Kidney epithelial cell (primary cell): ENCODE measurements around the gene RAB3IL1. TPM values are rescaled to one million over a fixed set of nuclear protein-coding genes. Genes with fewer than 3 reads are reported as not detected.
A peak's percentile ranks its signal among the peaks of the same experiment; 100 is the strongest.

Source experiments
- DNase-seq: peaks from one replicate; pipeline ENCODE4 v3.0.0-alpha.2; 2010; ENCODE audit warnings: low read depth
- H3K27me3 ChIP-seq: 2 replicates; pipeline ENCODE4 v1.6.0; 2011; ENCODE audit warnings: low read length; ENCODE audit not compliant: control insufficient read depth, insufficient read depth
- H3K36me3 ChIP-seq: 2 replicates; pipeline ENCODE4 v1.5.1; 2011; ENCODE audit warnings: low read length; ENCODE audit not compliant: control insufficient read depth, insufficient read depth
- H3K4me3 ChIP-seq: 2 replicates; pipeline ENCODE4 v1.5.1; 2011; ENCODE audit warnings: low read depth, mild to moderate bottlenecking, control low read depth, low read length
- total RNA-seq: library from RNA; depleted of rRNA; stranded (reverse); fragments of >200 nt; gene quantifications from 2 replicates; pipeline ENCODE4 v1.2.3, GENCODE V29; 2015
- TF ChIP-seq, protein P1 (sequence below): IDR thresholded peaks from 2 replicates; pipeline ENCODE4 v1.5.1; 2011; ENCODE audit warnings: mild to moderate bottlenecking, moderate library complexity, low read length, control low read depth, inconsistent platforms; ENCODE audit not compliant: insufficient read depth, poor library complexity, severe bottlenecking

Gene RAB3IL1
- total RNA-seq, 1 donor from 2014 or later: 5.2 TPM

DNA sequence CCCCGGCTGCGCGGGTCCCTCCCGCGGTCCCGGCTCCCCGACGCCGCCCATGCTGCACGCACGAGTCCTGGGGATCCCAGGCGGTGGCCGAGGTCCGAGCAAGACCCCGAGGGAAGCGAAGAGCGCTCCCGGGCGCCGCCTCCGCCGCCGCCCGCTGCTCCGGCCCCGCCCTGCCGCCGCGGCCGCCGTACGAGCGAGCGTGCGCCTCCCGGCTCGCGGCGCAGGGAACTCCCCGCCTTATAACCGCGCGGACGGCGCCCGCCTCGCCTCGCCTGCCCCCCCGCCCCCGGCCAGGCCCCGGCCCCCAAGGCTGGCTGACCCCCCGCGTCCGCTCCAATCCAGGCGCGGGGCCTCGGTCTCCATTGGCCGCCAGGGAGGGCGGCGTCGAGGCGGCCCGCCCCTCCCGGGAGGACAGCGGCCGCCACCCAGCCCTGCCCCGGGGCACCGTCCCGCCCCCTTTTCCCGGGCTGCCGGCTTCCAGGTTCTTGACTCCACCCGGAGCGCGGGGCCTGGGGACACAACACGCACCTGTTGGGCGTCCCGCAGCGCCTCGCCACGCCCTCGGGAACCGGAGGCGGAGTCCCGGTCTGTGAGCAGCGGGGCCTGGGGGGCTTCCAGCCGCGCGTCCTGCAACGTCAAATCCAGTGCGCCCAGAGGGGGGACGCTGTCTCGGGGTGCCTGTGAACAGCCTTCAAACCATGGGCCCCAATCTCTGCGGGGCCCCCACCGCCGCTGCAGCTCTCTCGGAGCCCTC lies 25.9 kb downstream of the RAB3IL1 start, which contains the start of gene FADS3:
Gene FADS3, minus strand, starts transcription at position 215 of the 754 bp plus-strand sequence. Its CDS starts 164 bp downstream, at position 51.
- no peaks in the 10 kb centered on the region for H3K27me3 ChIP-seq

DNA sequence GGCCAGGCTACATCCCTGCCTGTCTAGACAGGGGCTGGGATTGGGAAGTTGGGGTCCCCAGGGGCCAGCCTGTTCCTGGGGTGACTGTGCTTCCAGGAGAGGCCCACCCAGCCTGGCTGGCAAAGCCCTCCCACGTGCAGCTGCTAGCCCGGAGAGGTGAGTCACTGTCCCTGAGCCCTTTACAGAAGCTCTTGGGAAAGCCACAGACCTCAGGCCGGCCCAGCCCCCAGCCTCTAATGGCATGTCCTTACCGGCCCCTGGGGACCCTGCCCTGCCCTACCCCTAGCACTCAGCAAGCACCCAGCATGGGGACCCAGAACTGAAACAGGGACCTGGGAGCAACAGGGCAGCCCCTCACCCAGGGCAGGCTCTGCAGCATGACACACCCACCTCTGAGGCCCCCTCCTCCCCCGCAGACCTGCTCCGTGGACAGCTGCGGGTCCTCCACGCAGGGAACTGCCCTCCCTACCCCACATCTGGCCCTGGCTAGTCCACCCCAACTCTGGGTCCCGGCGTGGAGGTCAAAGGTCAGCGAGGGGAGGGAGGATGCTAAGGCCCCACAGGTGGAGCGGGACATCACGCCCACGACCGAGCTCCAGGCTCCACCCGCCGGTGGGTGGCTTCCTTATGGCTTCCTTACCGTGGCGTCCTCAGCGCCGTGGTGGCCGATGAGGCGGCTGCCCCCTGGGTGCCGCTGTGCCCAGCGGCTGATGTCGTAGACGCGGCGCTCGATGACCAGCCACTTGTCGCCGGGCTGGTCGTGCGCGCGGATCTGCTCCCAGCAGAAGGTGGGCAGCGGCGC lies 26.6 kb downstream of the RAB3IL1 start:
- Histone ChIP-seq H3K36me3 (no peaks in the 10 kb centered on the region), H3K27me3 (no peaks in the 10 kb centered on the region), H3K4me3 (peak overlapping the region; percentile 81)
- peak; percentile 57 for DNase-seq
- TF ChIP-seq, protein P1, sequence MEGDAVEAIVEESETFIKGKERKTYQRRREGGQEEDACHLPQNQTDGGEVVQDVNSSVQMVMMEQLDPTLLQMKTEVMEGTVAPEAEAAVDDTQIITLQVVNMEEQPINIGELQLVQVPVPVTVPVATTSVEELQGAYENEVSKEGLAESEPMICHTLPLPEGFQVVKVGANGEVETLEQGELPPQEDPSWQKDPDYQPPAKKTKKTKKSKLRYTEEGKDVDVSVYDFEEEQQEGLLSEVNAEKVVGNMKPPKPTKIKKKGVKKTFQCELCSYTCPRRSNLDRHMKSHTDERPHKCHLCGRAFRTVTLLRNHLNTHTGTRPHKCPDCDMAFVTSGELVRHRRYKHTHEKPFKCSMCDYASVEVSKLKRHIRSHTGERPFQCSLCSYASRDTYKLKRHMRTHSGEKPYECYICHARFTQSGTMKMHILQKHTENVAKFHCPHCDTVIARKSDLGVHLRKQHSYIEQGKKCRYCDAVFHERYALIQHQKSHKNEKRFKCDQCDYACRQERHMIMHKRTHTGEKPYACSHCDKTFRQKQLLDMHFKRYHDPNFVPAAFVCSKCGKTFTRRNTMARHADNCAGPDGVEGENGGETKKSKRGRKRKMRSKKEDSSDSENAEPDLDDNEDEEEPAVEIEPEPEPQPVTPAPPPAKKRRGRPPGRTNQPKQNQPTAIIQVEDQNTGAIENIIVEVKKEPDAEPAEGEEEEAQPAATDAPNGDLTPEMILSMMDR: no peak

More for the DNA sequence above, 25.9 kb downstream of the RAB3IL1 start, which contains the start of gene FADS3:
- DNase-seq: no peak
- Histone ChIP-seq H3K4me3 (peak within 1 kb of the TSS; percentile 81), H3K36me3 (no peaks in the 10 kb centered on the region)
- TF ChIP-seq, protein P1: no peak

DNA sequence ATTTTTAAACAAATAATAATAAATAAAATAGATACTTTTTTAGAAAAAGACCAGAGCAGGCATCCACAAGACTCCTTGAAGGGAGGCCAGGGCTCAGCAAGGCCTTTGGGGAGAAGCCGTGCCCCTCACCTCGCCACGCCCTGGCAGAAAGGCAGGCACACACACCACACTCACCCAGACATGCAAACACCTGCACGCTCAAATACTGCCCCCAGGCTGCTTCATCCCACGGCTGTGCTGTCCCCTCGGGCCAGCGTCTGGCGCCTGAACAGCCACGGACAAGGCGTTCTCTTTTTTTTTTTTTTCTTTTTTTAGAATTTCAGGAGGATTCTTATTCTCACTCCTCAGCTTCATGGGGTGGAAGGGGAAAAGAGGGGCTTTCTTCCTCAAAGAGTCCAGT lies 27.5 kb downstream of the RAB3IL1 start:
- DNase-seq: no peak
- H3K27me3 ChIP-seq: no peaks in the 10 kb centered on the region
- TF ChIP-seq, protein P1: no peak
- no peak overlapping the region for H3K4me3 ChIP-seq
- H3K36me3 ChIP-seq: no peaks in the 10 kb centered on the region

DNA sequence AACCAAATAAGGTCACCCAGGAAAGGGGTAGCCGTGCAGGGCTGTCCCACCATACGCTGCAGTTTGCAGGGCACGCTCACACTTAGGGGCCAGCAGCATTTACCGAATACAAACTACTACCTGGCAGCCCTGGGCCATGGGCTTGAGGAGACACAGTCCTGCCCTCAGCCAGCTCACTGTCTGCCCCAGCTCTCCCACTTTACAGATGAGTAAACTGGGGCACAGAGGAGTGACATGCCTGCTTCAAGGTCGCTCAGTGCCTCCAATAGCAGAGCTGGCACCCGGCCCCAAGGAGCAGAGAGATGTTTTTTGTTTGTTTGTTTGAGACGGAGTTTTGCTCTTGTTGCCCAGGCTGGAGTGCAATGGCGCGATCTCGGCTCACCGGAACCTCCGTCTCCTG lies 28.8 kb downstream of the RAB3IL1 start:
- no peak for DNase-seq
- Histone ChIP-seq H3K27me3 (no peaks in the 10 kb centered on the region), H3K4me3 (no peak overlapping the region), H3K36me3 (no peaks in the 10 kb centered on the region)
- TF ChIP-seq, protein P1: no peak

DNA sequence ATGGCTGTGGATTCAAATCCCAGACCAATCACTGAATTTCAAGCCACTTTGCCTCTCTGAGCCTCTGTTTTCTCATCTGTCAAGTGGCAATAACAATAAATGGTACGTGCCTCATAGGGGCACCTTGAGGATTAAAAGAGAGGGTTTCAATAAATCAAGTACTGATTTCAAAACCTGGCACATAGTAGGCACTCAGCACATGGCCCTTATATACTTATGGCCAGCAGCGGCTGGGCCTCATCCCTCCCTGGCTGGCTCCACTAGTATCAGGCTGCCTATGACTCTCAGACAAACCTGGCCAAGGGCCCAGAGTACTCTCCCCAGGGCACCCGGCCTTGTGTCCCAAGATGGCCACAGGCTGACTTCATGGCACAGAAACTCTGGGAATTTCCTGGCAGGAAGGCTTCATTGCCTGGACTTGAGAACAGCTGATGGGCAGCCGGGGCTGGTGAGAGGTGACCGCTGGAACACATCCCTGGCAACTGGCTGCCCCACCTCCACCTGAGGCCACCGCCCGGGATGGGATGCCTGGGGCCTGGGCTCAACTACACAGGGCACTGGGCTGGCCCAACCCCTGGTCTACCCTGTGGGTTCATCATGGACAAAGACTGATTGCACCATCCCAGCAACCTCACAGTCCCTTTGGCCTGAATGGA lies 29.4 kb downstream of the RAB3IL1 start:
- Histone ChIP-seq H3K36me3 (no peaks in the 10 kb centered on the region), H3K4me3 (no peak overlapping the region), H3K27me3 (no peaks in the 10 kb centered on the region)
- TF ChIP-seq, protein P1: no peak
- peak; percentile 56 for DNase-seq
